D721Med (cell line): ENCODE data around the gene MBD3L1.

Experiments
- DNase-seq: peaks from one replicate; pipeline ENCODE4 v3.0.0; 2011; ENCODE audit warnings: low spot score; ENCODE audit not compliant: insufficient read length
- FAIRE-seq: peaks from 2 replicates; lab custom pipeline; 2011; peaks lifted over from hg19 to GRCh38; lab: Jason Lieb, UNC
- TF ChIP-seq, protein P1 (sequence below): IDR thresholded peaks from 2 replicates; pipeline ENCODE4 v1.5.1; 2012; ENCODE audit warnings: mild to moderate bottlenecking, control low read depth; ENCODE audit not compliant: insufficient read depth; ENCODE audit errors: missing control alignments

The MBD3L1 gene

GRCh38 chr19:8832132-8833021 lies at the start of gene MBD3L1, which contains the start of gene ZNF558:
TSS of gene MBD3L1 (plus strand) at chr19:8832377. CDS start at chr19:8842679, 10,302 bp downstream.
TSS of gene ZNF558 (minus strand) at chr19:8832304. CDS start at chr19:8822659, 9,645 bp downstream.
- TF ChIP-seq, protein P1, sequence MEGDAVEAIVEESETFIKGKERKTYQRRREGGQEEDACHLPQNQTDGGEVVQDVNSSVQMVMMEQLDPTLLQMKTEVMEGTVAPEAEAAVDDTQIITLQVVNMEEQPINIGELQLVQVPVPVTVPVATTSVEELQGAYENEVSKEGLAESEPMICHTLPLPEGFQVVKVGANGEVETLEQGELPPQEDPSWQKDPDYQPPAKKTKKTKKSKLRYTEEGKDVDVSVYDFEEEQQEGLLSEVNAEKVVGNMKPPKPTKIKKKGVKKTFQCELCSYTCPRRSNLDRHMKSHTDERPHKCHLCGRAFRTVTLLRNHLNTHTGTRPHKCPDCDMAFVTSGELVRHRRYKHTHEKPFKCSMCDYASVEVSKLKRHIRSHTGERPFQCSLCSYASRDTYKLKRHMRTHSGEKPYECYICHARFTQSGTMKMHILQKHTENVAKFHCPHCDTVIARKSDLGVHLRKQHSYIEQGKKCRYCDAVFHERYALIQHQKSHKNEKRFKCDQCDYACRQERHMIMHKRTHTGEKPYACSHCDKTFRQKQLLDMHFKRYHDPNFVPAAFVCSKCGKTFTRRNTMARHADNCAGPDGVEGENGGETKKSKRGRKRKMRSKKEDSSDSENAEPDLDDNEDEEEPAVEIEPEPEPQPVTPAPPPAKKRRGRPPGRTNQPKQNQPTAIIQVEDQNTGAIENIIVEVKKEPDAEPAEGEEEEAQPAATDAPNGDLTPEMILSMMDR = peak; percentile 25
- no peak for FAIRE-seq
- peak; percentile 74 for DNase-seq

GRCh38 chr19:8794823-8795222 lies 37.4 kb upstream of the MBD3L1 start:
- no peak for FAIRE-seq
- no peak for DNase-seq
- TF ChIP-seq, protein P1 = no peak

DNA sequence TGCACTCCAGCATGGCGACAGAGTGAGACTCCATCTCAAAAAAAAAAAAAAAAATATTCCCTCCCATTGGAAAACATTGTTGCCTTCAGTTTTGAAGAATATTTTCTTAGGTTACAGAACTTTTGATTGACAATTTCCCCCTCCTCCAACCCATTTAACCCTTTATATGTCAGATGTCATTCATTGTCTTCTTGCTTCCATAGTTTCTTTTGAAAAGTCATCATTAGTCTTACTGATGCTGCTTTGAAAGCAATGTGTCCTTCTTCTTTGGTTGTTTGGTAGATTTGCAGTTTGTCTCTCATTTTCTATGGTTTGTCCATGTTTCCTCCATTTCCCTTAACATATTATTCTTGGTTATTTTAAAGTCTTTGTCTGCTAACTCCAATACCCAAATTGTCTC lies 25.5 kb upstream of the MBD3L1 start:
- DNase-seq (no peak), FAIRE-seq (no peak)
- TF ChIP-seq, protein P1 = no peak

GRCh38 chr19:8811315-8812172 lies 20.6 kb upstream of the MBD3L1 start:
- FAIRE-seq (no peak), DNase-seq (no peak)
- TF ChIP-seq, protein P1 = no peak

DNA sequence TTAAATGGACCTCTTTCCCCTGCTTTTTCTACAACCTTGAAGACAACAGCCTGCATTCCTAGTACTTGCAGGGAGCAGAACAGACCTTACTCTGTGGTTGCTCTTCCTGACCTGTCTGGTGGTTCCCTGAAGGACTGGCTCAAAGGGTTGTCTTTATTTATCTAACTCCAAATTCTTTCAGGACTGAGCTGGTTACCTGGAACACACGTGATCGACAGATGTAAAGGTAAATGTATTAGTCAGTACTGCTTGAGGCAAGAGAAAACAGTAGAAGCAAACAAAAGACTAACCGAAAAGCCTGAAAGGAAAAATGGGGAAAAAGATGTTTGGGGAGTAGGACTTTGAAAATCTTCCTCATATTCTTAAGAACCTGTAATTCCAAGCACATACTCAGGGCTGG lies 18.0 kb upstream of the MBD3L1 start:
- no peak for DNase-seq
- TF ChIP-seq, protein P1 = no peak
- FAIRE-seq = no peak

DNA sequence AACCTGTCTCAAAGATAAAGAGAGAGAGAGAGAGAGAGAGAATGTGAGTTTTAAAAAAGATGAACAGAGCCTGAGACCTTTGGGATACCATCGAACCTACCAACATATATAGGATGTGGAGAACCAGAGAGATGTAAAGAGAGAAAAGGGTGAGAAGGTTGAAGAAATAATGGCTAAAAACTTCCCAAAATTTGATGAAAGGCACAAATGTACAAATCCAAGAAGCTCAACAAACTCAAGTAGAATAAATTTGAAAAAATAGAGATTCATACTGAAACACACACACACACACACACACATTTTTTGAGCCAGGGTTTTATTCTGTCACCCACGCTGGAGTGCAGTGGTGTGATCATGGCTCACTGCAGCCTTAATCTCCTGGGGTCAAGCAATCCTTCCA lies 16.4 kb upstream of the MBD3L1 start:
- TF ChIP-seq, protein P1 = no peak
- DNase-seq = no peak
- no peak for FAIRE-seq
